ENCODE measurements around the gene ZBTB39. TPM values are rescaled to one million over a fixed set of nuclear protein-coding genes. Genes with fewer than 3 reads are reported as not detected.
A peak's percentile ranks its signal among the peaks of the same experiment; 100 is the strongest.

The ZBTB39 gene
- polyA plus RNA-seq, 1 of the 3 experiments (the other 2 are of a cell fraction), result 3.7 TPM

DNA sequence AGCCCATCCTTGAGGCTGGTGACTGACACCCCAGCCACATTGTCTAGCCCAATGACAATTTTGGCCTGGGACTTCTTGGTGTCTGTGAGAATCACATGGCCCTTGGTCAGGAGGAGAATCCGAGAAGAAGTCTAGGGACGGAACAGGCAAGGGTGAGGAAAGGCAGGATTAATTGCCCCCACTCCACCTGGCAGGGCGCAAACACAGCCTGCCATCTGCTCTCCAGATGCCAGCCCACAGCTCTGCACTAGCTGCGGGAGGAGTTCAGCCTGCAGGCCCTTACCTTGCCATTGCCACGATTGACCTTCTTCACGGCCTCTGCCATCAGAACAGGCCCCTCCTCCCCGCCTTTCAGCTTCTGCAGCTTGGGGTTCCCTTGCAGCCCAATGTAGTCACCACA is 23.1 kb upstream of the ZBTB39 start:
- Histone ChIP-seq H2AFZ (ENCODE audit: low read depth) (no peak overlapping the region), H3K27ac (ENCODE audit: low read depth in 2 of 2, low read length in 1 of 2) (no peak overlapping the region; a peak in 1 of 4 replicates), H3K36me3 (replicated peaks in 1 of 2; ENCODE audit: control insufficient read depth in 1 of 2, insufficient read depth in 2 of 2, low read length in 1 of 2) (no peaks in the 10 kb centered on the region), H3K4me3 (ENCODE audit: low read depth in 2 of 2, low read length in 1 of 2) (no peak overlapping the region), H3K79me2 (ENCODE audit: insufficient read depth) (no peaks in the 10 kb centered on the region), H3F3A (replicated peaks; ENCODE audit: insufficient read depth) (no peaks in the 10 kb centered on the region), H3K27me3 (ENCODE audit: insufficient read depth) (peaks cover 7% of the 10 kb centered on the region; the same call in 1 of the 2 replicates), H3K9me2 (no peaks in the 10 kb centered on the region), H4K20me1 (ENCODE audit: insufficient read depth) (no peaks in the 10 kb centered on the region), H3K4me2 (no peak overlapping the region), H3K9me3 (no peaks in the 10 kb centered on the region), H3K9ac (no peak overlapping the region), H3K4me1 (ENCODE audit: control insufficient read depth in 1 of 2, insufficient read depth in 2 of 2, low read depth in 1 of 2, low read length in 1 of 2) (peaks cover 0 to 51% of the 10 kb centered on the region in 2 experiments; a peak in 2 of 4 replicates)
- TF ChIP-seq CHD2 (IDR thresholded peaks at IDR 0.05; ENCODE audit: low read length, partially characterized antibody) (peak; percentile 31), MXI1 (IDR thresholded peaks at IDR 0.05; ENCODE audit: low read depth, low read length) (no peak)
- peak; percentile 38 for DNase-seq
- ChIA-PET POLR2A (interaction anchor here (0.6 kb wide), 1 partner anchor 71 kb away, joined by 3 read pairs; no protein-coding TSS in a partner anchor), CTCF (interaction anchor here (1.0 to 10.5 kb wide), 5 partner anchors 17 to 154 kb away, joined by 3 to 101 read pairs (median 8); partner anchors contain the start of genes STAT6 and ZBTB39)
- WGBS (ENCODE audit: low lambda C conversion rate), result 67% methylated on average over 7 of the region's 7 CpGs

DNA sequence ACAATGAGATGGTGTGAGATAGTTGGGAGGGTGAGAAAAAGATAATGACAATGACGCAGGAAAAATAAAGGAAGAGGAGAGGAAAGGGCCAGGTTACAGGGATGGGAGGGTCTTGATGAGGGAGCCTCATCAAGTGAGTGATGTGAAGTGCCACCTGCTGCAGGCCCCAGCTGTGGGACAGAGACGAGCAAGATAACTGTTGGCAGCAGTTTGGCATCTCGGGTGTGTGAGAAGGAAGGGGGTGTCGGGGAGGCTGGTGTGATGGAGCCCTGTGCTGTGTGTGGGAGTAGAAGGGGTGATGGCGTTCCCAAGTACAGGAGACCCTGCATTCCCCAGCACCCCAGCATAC is 21.4 kb upstream of the ZBTB39 start:
- H3K79me2 ChIP-seq (ENCODE audit: insufficient read depth), result no peaks in the 10 kb centered on the region
- no peak overlapping the region for H2AFZ ChIP-seq (ENCODE audit: low read depth)
- ChIA-PET POLR2A (interaction anchor here (1.6 kb wide), 1 partner anchor 10 kb away, joined by 7 read pairs; no protein-coding TSS in a partner anchor), CTCF (interaction anchor here (0.8 to 10.5 kb wide), 12 partner anchors 11 to 211 kb away, joined by 3 to 101 read pairs (median 8); partner anchors contain the start of genes STAT6, TAC3 and ZBTB39)
- H3K9me2 ChIP-seq, result no peaks in the 10 kb centered on the region
- WGBS (ENCODE audit: low lambda C conversion rate), result 66% methylated on average over 5 of the region's 5 CpGs
- peaks cover 0 to 58% of the 10 kb centered on the region in 2 experiments; a peak in 2 of 4 replicates for H3K4me1 ChIP-seq (ENCODE audit: control insufficient read depth in 1 of 2, insufficient read depth in 2 of 2, low read depth in 1 of 2, low read length in 1 of 2)
- H3K9ac ChIP-seq, result no peak overlapping the region
- TF ChIP-seq MEF2A (IDR thresholded peaks at IDR 0.05; ENCODE audit: borderline replicate concordance, low read depth) (no peak), SIN3A (IDR thresholded peaks at IDR 0.05; ENCODE audit: borderline replicate concordance, low read depth, low read length) (no peak), NRF1 (IDR thresholded peaks at IDR 0.05; ENCODE audit: low read depth, low read length) (no peak)
- no peaks in the 10 kb centered on the region for H3F3A ChIP-seq (replicated peaks; ENCODE audit: insufficient read depth)
- H3K36me3 ChIP-seq (replicated peaks in 1 of 2; ENCODE audit: control insufficient read depth in 1 of 2, insufficient read depth in 2 of 2, low read length in 1 of 2), result no peaks in the 10 kb centered on the region
- H3K9me3 ChIP-seq, result no peaks in the 10 kb centered on the region
- H3K4me3 ChIP-seq (ENCODE audit: low read depth in 2 of 2, low read length in 1 of 2), result no peak overlapping the region
- H3K27me3 ChIP-seq (ENCODE audit: insufficient read depth), result peaks cover 5% of the 10 kb centered on the region; the same call in 1 of the 2 replicates
- no peak for DNase-seq
- H3K4me2 ChIP-seq, result no peak overlapping the region
- no peaks in the 10 kb centered on the region for H4K20me1 ChIP-seq (ENCODE audit: insufficient read depth)
- no peak overlapping the region; a peak in 1 of 4 replicates for H3K27ac ChIP-seq (ENCODE audit: low read depth in 2 of 2, low read length in 1 of 2)

GRCh38 chr12:57027011-57027804 is 20.9 kb upstream of the ZBTB39 start:
- DNase-seq, result peak; percentile 52
- no peaks in the 10 kb centered on the region for H3K79me2 ChIP-seq (ENCODE audit: insufficient read depth)
- no peak overlapping the region for H3K9ac ChIP-seq
- H3K9me2 ChIP-seq, result no peaks in the 10 kb centered on the region
- H3F3A ChIP-seq (replicated peaks; ENCODE audit: insufficient read depth), result no peaks in the 10 kb centered on the region
- H3K4me2 ChIP-seq, result no peak overlapping the region
- H3K27ac ChIP-seq (ENCODE audit: low read depth in 2 of 2, low read length in 1 of 2), result peak overlapping the region in 1 of 2 experiments; percentile 61; a peak in 2 of 4 replicates
- H3K27me3 ChIP-seq (ENCODE audit: insufficient read depth), result peaks cover 5% of the 10 kb centered on the region; the same call in 1 of the 2 replicates
- 63% methylated on average over 12 of the region's 13 CpGs for WGBS (ENCODE audit: low lambda C conversion rate)
- ChIA-PET POLR2A (interaction anchor here (0.7 to 1.6 kb wide), 3 partner anchors 10 to 302 kb away, joined by 3 to 7 read pairs (median 4); partner anchors contain the start of genes NACA and TAC3), CTCF (interaction anchor here (0.7 to 10.5 kb wide), 18 partner anchors 11 to 426 kb away, joined by 3 to 101 read pairs (median 4); partner anchors contain the start of genes HSD17B6, STAT6, TAC3 and ZBTB39)
- peaks cover 0 to 58% of the 10 kb centered on the region in 2 experiments; a peak in 2 of 4 replicates for H3K4me1 ChIP-seq (ENCODE audit: control insufficient read depth in 1 of 2, insufficient read depth in 2 of 2, low read depth in 1 of 2, low read length in 1 of 2)
- H3K36me3 ChIP-seq (replicated peaks in 1 of 2; ENCODE audit: control insufficient read depth in 1 of 2, insufficient read depth in 2 of 2, low read length in 1 of 2), result no peaks in the 10 kb centered on the region
- H2AFZ ChIP-seq (ENCODE audit: low read depth), result no peak overlapping the region
- H3K4me3 ChIP-seq (ENCODE audit: low read depth in 2 of 2, low read length in 1 of 2), result no peak overlapping the region
- H4K20me1 ChIP-seq (ENCODE audit: insufficient read depth), result no peaks in the 10 kb centered on the region
- no peaks in the 10 kb centered on the region for H3K9me3 ChIP-seq
- TF ChIP-seq ZBTB33 (IDR thresholded peaks at IDR 0.05; ENCODE audit: borderline replicate concordance, low read depth), result no peak
- TF ChIP-seq MAX (IDR thresholded peaks at IDR 0.05; ENCODE audit: low read depth), result no peak
- no peak for TF ChIP-seq RCOR1 (IDR thresholded peaks at IDR 0.05; ENCODE audit: low read length)
- TF ChIP-seq EP300 (IDR thresholded peaks at IDR 0.05; ENCODE audit: borderline replicate concordance in 1 of 2, low read depth in 1 of 2, low read length in 1 of 2), result peak in 1 of 2 experiments; percentile 50; a peak in 2 of 4 replicates
- no peak for TF ChIP-seq USF1 (IDR thresholded peaks at IDR 0.05; ENCODE audit: borderline replicate concordance, low read depth)
- TF ChIP-seq, protein P1, sequence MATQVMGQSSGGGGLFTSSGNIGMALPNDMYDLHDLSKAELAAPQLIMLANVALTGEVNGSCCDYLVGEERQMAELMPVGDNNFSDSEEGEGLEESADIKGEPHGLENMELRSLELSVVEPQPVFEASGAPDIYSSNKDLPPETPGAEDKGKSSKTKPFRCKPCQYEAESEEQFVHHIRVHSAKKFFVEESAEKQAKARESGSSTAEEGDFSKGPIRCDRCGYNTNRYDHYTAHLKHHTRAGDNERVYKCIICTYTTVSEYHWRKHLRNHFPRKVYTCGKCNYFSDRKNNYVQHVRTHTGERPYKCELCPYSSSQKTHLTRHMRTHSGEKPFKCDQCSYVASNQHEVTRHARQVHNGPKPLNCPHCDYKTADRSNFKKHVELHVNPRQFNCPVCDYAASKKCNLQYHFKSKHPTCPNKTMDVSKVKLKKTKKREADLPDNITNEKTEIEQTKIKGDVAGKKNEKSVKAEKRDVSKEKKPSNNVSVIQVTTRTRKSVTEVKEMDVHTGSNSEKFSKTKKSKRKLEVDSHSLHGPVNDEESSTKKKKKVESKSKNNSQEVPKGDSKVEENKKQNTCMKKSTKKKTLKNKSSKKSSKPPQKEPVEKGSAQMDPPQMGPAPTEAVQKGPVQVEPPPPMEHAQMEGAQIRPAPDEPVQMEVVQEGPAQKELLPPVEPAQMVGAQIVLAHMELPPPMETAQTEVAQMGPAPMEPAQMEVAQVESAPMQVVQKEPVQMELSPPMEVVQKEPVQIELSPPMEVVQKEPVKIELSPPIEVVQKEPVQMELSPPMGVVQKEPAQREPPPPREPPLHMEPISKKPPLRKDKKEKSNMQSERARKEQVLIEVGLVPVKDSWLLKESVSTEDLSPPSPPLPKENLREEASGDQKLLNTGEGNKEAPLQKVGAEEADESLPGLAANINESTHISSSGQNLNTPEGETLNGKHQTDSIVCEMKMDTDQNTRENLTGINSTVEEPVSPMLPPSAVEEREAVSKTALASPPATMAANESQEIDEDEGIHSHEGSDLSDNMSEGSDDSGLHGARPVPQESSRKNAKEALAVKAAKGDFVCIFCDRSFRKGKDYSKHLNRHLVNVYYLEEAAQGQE (IDR thresholded peaks at IDR 0.05; ENCODE audit: low read depth, low read length), result no peak

All from SK-N-SH (cell line).